ENCODE data around the gene CCDC187. TPM values are rescaled to one million over a fixed set of nuclear protein-coding genes. Genes with fewer than 3 reads are reported as not detected.
A peak's percentile ranks its signal among the peaks of the same experiment; 100 is the strongest.

CCDC187 gene
- total RNA-seq, 1 donor from 2014 or later, result not detected

- no peak overlapping the region for H3K4me2 ChIP-seq
- no peaks in the 10 kb centered on the region for H3K36me3 ChIP-seq
- H3K27me3 ChIP-seq, result no peaks in the 10 kb centered on the region
- Mint-ChIP-seq H3K9me3 (peaks cover 20% of the 10 kb centered on the region), H3K27ac (no peak overlapping the region), H3K27me3 (ENCODE audit: insufficient read depth, low read depth) (peaks cover 6% of the 10 kb centered on the region), H3K36me3 (peaks cover 2% of the 10 kb centered on the region), H3K4me3 (no peak overlapping the region), H3K4me1 (peaks cover 2% of the 10 kb centered on the region)
- no peaks in the 10 kb centered on the region for H4K20me1 ChIP-seq (ENCODE audit: low read depth)
- TF ChIP-seq CTCF (IDR thresholded peaks at IDR 0.05) (no peak), EZH2 (IDR thresholded peaks at IDR 0.05) (no peak)
- no peak overlapping the region for H3K27ac ChIP-seq
- peak overlapping the region; percentile 77 for H2AFZ ChIP-seq (replicated peaks)
- peaks cover 28% of the 10 kb centered on the region for H3F3A ChIP-seq (ENCODE audit: low read depth)
- H3K9me3 ChIP-seq (ENCODE audit: low read depth), result no peaks in the 10 kb centered on the region
- no peak for DNase-seq (ENCODE audit: low spot score)
- H3K4me3 ChIP-seq, result no peak overlapping the region
- no peak overlapping the region for H3K9ac ChIP-seq
- H3K79me2 ChIP-seq (ENCODE audit: low read depth), result no peaks in the 10 kb centered on the region
- no peaks in the 10 kb centered on the region for H3K4me1 ChIP-seq
These were observed 7.4 kb upstream of the CCDC187 start for GRCh38 chr9:136311051-136312008.

- Mint-ChIP-seq H3K36me3 (no peaks in the 10 kb centered on the region), H3K4me1 (peaks cover 5% of the 10 kb centered on the region), H3K9me3 (peaks cover 12% of the 10 kb centered on the region), H3K27ac (no peak overlapping the region), H3K4me3 (no peak overlapping the region), H3K27me3 (ENCODE audit: insufficient read depth, low read depth) (peaks cover 4% of the 10 kb centered on the region)
- H2AFZ ChIP-seq (replicated peaks), result no peak overlapping the region
- no peaks in the 10 kb centered on the region for H3K4me1 ChIP-seq
- no peaks in the 10 kb centered on the region for H3K9me3 ChIP-seq (ENCODE audit: low read depth)
- no peaks in the 10 kb centered on the region for H3K27me3 ChIP-seq
- TF ChIP-seq CTCF (IDR thresholded peaks at IDR 0.05) (no peak), EZH2phosphoT487 (IDR thresholded peaks at IDR 0.05) (no peak), EZH2 (IDR thresholded peaks at IDR 0.05) (no peak)
- H3K79me2 ChIP-seq (ENCODE audit: low read depth), result no peaks in the 10 kb centered on the region
- no peaks in the 10 kb centered on the region for H3K36me3 ChIP-seq
- no peak overlapping the region for H3K4me3 ChIP-seq
- H4K20me1 ChIP-seq (ENCODE audit: low read depth), result no peaks in the 10 kb centered on the region
- no peak overlapping the region for H3K4me2 ChIP-seq
- no peak for DNase-seq (ENCODE audit: low spot score)
- no peak overlapping the region for H3K9ac ChIP-seq
- peaks cover 28% of the 10 kb centered on the region for H3F3A ChIP-seq (ENCODE audit: low read depth)
- no peak overlapping the region for H3K27ac ChIP-seq
These were observed 6.6 kb upstream of the CCDC187 start for GRCh38 chr9:136310273-136311030.

GRCh38 chr9:136309806-136310220 lies 5.9 kb upstream of the CCDC187 start:
- Histone ChIP-seq H2AFZ (replicated peaks) (no peak overlapping the region), H3K9me3 (ENCODE audit: low read depth) (no peaks in the 10 kb centered on the region), H3K4me2 (no peak overlapping the region), H3K9ac (no peak overlapping the region), H3K4me3 (no peak overlapping the region), H3K79me2 (ENCODE audit: low read depth) (no peaks in the 10 kb centered on the region), H3F3A (ENCODE audit: low read depth) (peaks cover 28% of the 10 kb centered on the region), H4K20me1 (ENCODE audit: low read depth) (no peaks in the 10 kb centered on the region), H3K27ac (no peak overlapping the region), H3K4me1 (no peaks in the 10 kb centered on the region), H3K27me3 (no peaks in the 10 kb centered on the region), H3K36me3 (no peaks in the 10 kb centered on the region)
- peaks cover 5% of the 10 kb centered on the region for H3K9me3 Mint-ChIP-seq
- no peak overlapping the region for H3K27ac Mint-ChIP-seq
- TF ChIP-seq EZH2phosphoT487 (IDR thresholded peaks at IDR 0.05) (no peak), CTCF (IDR thresholded peaks at IDR 0.05) (no peak), EZH2 (IDR thresholded peaks at IDR 0.05) (no peak)
- peaks cover 6% of the 10 kb centered on the region for H3K4me1 Mint-ChIP-seq
- H3K4me3 Mint-ChIP-seq, result no peak overlapping the region
- DNase-seq (ENCODE audit: low spot score), result no peak
- no peaks in the 10 kb centered on the region for H3K36me3 Mint-ChIP-seq
- H3K27me3 Mint-ChIP-seq (ENCODE audit: insufficient read depth, low read depth), result peaks cover 4% of the 10 kb centered on the region
